Esophagus muscularis mucosa (tissue), 3 donors: Measurements from ENCODE around the gene EMP1.

Experiments
- POLR2A ChIP-seq: fragments of 450-650 bp; IDR thresholded peaks from one replicate; pipeline ENCODE4 v1.6.1; 2017; ENCODE audit warnings: antibody characterized with exemption, moderate library complexity, mild to moderate bottlenecking, low read depth
- TF ChIP-seq, protein P1 (sequence below), 3 experiments: fragments of 200-600 bp in 2 of 3; fragments of 450-650 bp in 1 of 3; sonication (generic) in 2 of 3; IDR thresholded peaks; one replicate each; pipeline ENCODE4 v1.5.1; 2017 to 2019; ENCODE audit warnings: antibody characterized with exemption in 3 of 3, mild to moderate bottlenecking in 2 of 3, moderate library complexity in 1 of 3

- TF ChIP-seq, protein P1, sequence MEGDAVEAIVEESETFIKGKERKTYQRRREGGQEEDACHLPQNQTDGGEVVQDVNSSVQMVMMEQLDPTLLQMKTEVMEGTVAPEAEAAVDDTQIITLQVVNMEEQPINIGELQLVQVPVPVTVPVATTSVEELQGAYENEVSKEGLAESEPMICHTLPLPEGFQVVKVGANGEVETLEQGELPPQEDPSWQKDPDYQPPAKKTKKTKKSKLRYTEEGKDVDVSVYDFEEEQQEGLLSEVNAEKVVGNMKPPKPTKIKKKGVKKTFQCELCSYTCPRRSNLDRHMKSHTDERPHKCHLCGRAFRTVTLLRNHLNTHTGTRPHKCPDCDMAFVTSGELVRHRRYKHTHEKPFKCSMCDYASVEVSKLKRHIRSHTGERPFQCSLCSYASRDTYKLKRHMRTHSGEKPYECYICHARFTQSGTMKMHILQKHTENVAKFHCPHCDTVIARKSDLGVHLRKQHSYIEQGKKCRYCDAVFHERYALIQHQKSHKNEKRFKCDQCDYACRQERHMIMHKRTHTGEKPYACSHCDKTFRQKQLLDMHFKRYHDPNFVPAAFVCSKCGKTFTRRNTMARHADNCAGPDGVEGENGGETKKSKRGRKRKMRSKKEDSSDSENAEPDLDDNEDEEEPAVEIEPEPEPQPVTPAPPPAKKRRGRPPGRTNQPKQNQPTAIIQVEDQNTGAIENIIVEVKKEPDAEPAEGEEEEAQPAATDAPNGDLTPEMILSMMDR (IDR thresholded peaks at IDR 0.05) = no peak
- no peak for TF ChIP-seq POLR2A
These were observed 61.7 kb downstream of the EMP1 start for GRCh38 chr12:13258197-13258596.
